OCI-LY1 (cell line): ENCODE measurements around the gene WDR83.

Source experiments
- CTCF ChIP-seq: fragments of 200-600 bp; sonication (generic), shearing (Covaris generic); IDR thresholded peaks from 2 replicates; pipeline ENCODE4 v1.5.1; 2017; ENCODE audit warnings: mild to moderate bottlenecking, antibody characterized with exemption, low read length, moderate library complexity, mixed read lengths
- EZH2 ChIP-seq: fragments of 200-600 bp; sonication (generic), shearing (Covaris generic); IDR thresholded peaks from 2 replicates; pipeline ENCODE4 v1.8.0; 2017; ENCODE audit warnings: borderline replicate concordance, mixed run types, mild to moderate bottlenecking, antibody characterized with exemption, low read length, moderate library complexity, mixed read lengths

GRCh38 chr19:12629215-12629614 is 37.4 kb upstream of the WDR83 start:
- TF ChIP-seq EZH2 (no peak), CTCF (no peak)
